ENCODE data around the gene SORCS1. TPM values are rescaled to one million over a fixed set of nuclear protein-coding genes. Genes with fewer than 3 reads are reported as not detected.

Gene SORCS1
- total and polyA plus RNA-seq, 2 of the 13 experiments (the other 11 are each of a cell fraction or from before 2014, with no cell fraction given): not detected

- H3K9ac ChIP-seq (ENCODE audit: insufficient read depth, low read depth, low read length): no peak overlapping the region
- H4K20me1 ChIP-seq (ENCODE audit: insufficient read depth, low read length): no peaks in the 10 kb centered on the region
- no peak overlapping the region for H3K27ac ChIP-seq (ENCODE audit: extremely low read length, insufficient read depth, low read length)
- H3K9me3 ChIP-seq (ENCODE audit: low read length): peaks cover 31% of the 10 kb centered on the region; the same call in 1 of the 2 replicates
- H3K4me1 ChIP-seq (ENCODE audit: insufficient read depth, low read length): no peaks in the 10 kb centered on the region
- H3K36me3 ChIP-seq (replicated peaks in 1 of 2; ENCODE audit: control insufficient read depth in 1 of 2, insufficient read depth in 2 of 2, low read length in 2 of 2): no peaks in the 10 kb centered on the region
- BruUV-seq (replicated peaks): no TSS peak
- DNase-seq (ENCODE audit: low spot score) (no peak), FAIRE-seq (no peak), ATAC-seq (no peak)
- TF ChIP-seq ARNT2 (CRISPR knock-in tag; IDR thresholded peaks at IDR 0.05; ENCODE audit: low read depth) (no peak), WIZ (CRISPR knock-in tag; IDR thresholded peaks at IDR 0.05) (no peak), YEATS2 (CRISPR knock-in tag; IDR thresholded peaks at IDR 0.05; ENCODE audit: borderline replicate concordance) (no peak), GZF1 (CRISPR knock-in tag; IDR thresholded peaks at IDR 0.05) (no peak), JDP2 (CRISPR knock-in tag; IDR thresholded peaks at IDR 0.05; ENCODE audit: borderline replicate concordance) (no peak), ZNF430 (CRISPR knock-in tag; IDR thresholded peaks at IDR 0.05) (no peak), ZNF205 (CRISPR knock-in tag; IDR thresholded peaks at IDR 0.05) (no peak), MBNL3 (CRISPR knock-in tag; conservative IDR thresholded peaks at IDR 0.05) (no peak), ZNF20 (CRISPR knock-in tag; IDR thresholded peaks at IDR 0.05) (no peak), PHF20 (CRISPR knock-in tag; IDR thresholded peaks at IDR 0.05) (no peak), FLYWCH1 (CRISPR knock-in tag; IDR thresholded peaks at IDR 0.05) (no peak), REST (IDR thresholded peaks at IDR 0.05; ENCODE audit: borderline replicate concordance in 1 of 2, low read depth in 1 of 2, low read length in 2 of 2) (no peak), ZNF589 (CRISPR knock-in tag; conservative IDR thresholded peaks at IDR 0.05) (no peak)
- TF ChIP-seq, protein P1, sequence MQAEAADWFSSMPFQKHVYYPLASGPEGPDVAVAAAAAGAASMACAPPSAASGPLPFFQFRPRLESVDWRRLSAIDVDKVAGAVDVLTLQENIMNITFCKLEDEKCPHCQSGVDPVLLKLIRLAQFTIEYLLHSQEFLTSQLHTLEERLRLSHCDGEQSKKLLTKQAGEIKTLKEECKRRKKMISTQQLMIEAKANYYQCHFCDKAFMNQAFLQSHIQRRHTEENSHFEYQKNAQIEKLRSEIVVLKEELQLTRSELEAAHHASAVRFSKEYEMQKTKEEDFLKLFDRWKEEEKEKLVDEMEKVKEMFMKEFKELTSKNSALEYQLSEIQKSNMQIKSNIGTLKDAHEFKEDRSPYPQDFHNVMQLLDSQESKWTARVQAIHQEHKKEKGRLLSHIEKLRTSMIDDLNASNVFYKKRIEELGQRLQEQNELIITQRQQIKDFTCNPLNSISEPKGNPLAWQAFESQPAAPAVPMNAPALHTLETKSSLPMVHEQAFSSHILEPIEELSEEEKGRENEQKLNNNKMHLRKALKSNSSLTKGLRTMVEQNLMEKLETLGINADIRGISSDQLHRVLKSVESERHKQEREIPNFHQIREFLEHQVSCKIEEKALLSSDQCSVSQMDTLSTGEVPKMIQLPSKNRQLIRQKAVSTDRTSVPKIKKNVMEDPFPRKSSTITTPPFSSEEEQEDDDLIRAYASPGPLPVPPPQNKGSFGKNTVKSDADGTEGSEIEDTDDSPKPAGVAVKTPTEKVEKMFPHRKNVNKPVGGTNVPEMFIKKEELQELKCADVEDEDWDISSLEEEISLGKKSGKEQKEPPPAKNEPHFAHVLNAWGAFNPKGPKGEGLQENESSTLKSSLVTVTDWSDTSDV (CRISPR knock-in tag; IDR thresholded peaks at IDR 0.05): no peak
- TF ChIP-seq, protein P2, sequence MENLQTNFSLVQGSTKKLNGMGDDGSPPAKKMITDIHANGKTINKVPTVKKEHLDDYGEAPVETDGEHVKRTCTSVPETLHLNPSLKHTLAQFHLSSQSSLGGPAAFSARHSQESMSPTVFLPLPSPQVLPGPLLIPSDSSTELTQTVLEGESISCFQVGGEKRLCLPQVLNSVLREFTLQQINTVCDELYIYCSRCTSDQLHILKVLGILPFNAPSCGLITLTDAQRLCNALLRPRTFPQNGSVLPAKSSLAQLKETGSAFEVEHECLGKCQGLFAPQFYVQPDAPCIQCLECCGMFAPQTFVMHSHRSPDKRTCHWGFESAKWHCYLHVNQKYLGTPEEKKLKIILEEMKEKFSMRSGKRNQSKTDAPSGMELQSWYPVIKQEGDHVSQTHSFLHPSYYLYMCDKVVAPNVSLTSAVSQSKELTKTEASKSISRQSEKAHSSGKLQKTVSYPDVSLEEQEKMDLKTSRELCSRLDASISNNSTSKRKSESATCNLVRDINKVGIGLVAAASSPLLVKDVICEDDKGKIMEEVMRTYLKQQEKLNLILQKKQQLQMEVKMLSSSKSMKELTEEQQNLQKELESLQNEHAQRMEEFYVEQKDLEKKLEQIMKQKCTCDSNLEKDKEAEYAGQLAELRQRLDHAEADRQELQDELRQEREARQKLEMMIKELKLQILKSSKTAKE (CRISPR knock-in tag; IDR thresholded peaks at IDR 0.05; ENCODE audit: borderline replicate concordance): no peak
- TF ChIP-seq, protein P3, sequence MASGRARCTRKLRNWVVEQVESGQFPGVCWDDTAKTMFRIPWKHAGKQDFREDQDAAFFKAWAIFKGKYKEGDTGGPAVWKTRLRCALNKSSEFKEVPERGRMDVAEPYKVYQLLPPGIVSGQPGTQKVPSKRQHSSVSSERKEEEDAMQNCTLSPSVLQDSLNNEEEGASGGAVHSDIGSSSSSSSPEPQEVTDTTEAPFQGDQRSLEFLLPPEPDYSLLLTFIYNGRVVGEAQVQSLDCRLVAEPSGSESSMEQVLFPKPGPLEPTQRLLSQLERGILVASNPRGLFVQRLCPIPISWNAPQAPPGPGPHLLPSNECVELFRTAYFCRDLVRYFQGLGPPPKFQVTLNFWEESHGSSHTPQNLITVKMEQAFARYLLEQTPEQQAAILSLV (CRISPR knock-in tag; IDR thresholded peaks at IDR 0.05; ENCODE audit: borderline replicate concordance): no peak
- in situ Hi-C loops (cut with HindIII; ENCODE audit: extremely low pct_ligation_motif_present, low pct_unique_long_range_greater_than_20kb): no loop called here
- no peaks in the 10 kb centered on the region for H3K79me2 ChIP-seq (ENCODE audit: insufficient read depth, low read length)
- CTCF ChIA-PET (ENCODE audit: low intra/inter-chr PET ratio, low total read pairs): no interaction called here
- intact Hi-C loops (cut with micrococcal nuclease; ENCODE audit: unreplicated experiment): no loop called here
- 13% methylated on average over 3 of the region's 3 CpGs for WGBS (ENCODE audit: low lambda C conversion rate)
- no peak overlapping the region for H3K4me2 ChIP-seq (ENCODE audit: low read depth, low read length)
- POLR2A ChIA-PET: no interaction called here
- no peak overlapping the region for H3K4me3 ChIP-seq (replicated peaks in 1 of 3; ENCODE audit: insufficient read depth in 1 of 3, low read depth in 2 of 3, low read length in 3 of 3)
- no peak overlapping the region for H2AFZ ChIP-seq (ENCODE audit: low read length)
- no peaks in the 10 kb centered on the region for H3K27me3 ChIP-seq (ENCODE audit: control insufficient read depth in 1 of 2, insufficient read depth in 2 of 2, low read length in 2 of 2)
These were observed 244.6 kb downstream of the SORCS1 start for GRCh38 chr10:106919871-106920282.

Data from HepG2 (cell line).